Activated T-cell treated with anti-CD3 and anti-CD28 coated beads, Interleukin-2, amount 50 U/mL, for 24 hours (primary cell): ENCODE measurements around the gene ERI2.
"Not testable (repeated sequence)": the region's sequence is repeated elsewhere in the genome, so short reads cannot be mapped to it uniquely, and the experiment has no call there.

ENCODE experiments used
- DNase-seq: peaks from one replicate; pipeline ENCODE4 v3.0.0-alpha.2; 2020
- H3K27ac Mint-ChIP-seq: 2 replicates; pipeline ENCODE4 v1.8.0; 2020; ENCODE audit warnings: mild to moderate bottlenecking, mixed read lengths
- H3K27me3 Mint-ChIP-seq: 2 replicates; pipeline ENCODE4 v1.8.0; 2020; ENCODE audit warnings: mixed read lengths
- H3K36me3 Mint-ChIP-seq: 2 replicates; pipeline ENCODE4 v1.8.0; 2020; ENCODE audit warnings: low read depth, mixed read lengths
- H3K4me1 Mint-ChIP-seq: 2 replicates; pipeline ENCODE4 v1.8.0; 2020; ENCODE audit warnings: low read depth, mixed read lengths
- H3K4me3 Mint-ChIP-seq: 2 replicates; pipeline ENCODE4 v1.8.0; 2020; ENCODE audit warnings: mild to moderate bottlenecking, moderate library complexity, mixed read lengths
- H3K9me3 Mint-ChIP-seq: 2 replicates; pipeline ENCODE4 v1.8.0; 2020; ENCODE audit warnings: mixed read lengths

Gene ERI2

DNA sequence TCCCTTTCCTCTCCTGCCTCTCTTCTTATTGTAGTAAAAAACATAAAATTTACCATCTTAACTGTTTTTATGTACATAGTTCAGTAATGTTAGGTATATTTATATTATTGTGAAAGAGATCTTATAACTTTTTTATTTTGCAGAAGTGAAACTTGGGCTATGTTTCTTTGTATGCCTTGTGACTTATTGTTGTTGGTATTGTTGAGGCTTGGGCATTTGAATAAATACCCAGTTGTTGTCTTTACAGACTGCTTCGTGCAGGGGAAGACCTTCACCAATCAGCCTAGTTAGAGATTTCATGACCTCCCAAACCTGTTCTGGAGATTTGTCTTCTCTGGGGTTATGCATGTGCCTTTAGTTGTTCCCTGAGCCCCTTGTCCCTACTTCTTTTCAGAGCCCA is 32.0 kb upstream of the ERI2 start:
- no peak overlapping the region for H3K27ac Mint-ChIP-seq
- H3K4me1 Mint-ChIP-seq = peaks cover 4% of the 10 kb centered on the region
- no peak overlapping the region for H3K4me3 Mint-ChIP-seq
- H3K27me3 Mint-ChIP-seq = no peaks in the 10 kb centered on the region
- H3K36me3 Mint-ChIP-seq = peaks cover 49% of the 10 kb centered on the region
- DNase-seq = no peak
- H3K9me3 Mint-ChIP-seq = peaks cover 6% of the 10 kb centered on the region

- no peak overlapping the region for H3K27ac Mint-ChIP-seq
- peaks cover 45% of the 10 kb centered on the region for H3K36me3 Mint-ChIP-seq
- no peak for DNase-seq
- H3K4me1 Mint-ChIP-seq = no peaks in the 10 kb centered on the region
- H3K4me3 Mint-ChIP-seq = no peak overlapping the region
- no peaks in the 10 kb centered on the region for H3K27me3 Mint-ChIP-seq
- peaks cover 6% of the 10 kb centered on the region for H3K9me3 Mint-ChIP-seq
Observed at GRCh38 chr16:20833086-20833485, 26.8 kb upstream of the ERI2 start.

DNA sequence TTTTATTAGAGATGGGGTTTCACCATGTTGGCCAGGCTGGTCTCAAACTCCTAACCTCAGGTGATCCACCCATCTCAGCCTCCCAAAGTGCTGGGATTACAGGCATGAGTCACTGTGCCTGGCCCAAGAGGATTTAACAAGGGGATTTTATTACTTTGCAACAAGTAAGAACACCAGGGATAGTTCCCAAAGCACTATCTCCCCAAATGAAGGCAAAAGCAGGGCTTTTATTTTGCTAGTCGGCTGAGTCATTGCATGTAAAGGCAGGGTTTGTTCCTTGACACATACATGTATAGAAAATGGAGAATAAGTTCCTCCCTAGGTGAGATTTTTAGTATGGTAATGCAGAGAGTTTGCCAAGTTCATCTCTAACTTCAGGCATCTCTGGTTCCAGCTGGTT is 24.1 kb upstream of the ERI2 start:
- Mint-ChIP-seq H3K27me3 (no peaks in the 10 kb centered on the region), H3K4me3 (no peak overlapping the region), H3K36me3 (peaks cover 28% of the 10 kb centered on the region), H3K27ac (no peak overlapping the region), H3K9me3 (peaks cover 2% of the 10 kb centered on the region), H3K4me1 (no peaks in the 10 kb centered on the region)
- DNase-seq = no peak

- Mint-ChIP-seq H3K27ac (no peak overlapping the region), H3K4me1 (no peaks in the 10 kb centered on the region), H3K4me3 (no peak overlapping the region), H3K36me3 (peaks cover 22% of the 10 kb centered on the region), H3K9me3 (no peaks in the 10 kb centered on the region), H3K27me3 (no peaks in the 10 kb centered on the region)
- no peak for DNase-seq
Observed at GRCh38 chr16:20829536-20829935, 23.3 kb upstream of the ERI2 start.

GRCh38 chr16:20826039-20826566 is 19.8 kb upstream of the ERI2 start:
- Mint-ChIP-seq H3K4me3 (no peak overlapping the region), H3K4me1 (peaks cover 10% of the 10 kb centered on the region), H3K36me3 (peaks cover 20% of the 10 kb centered on the region), H3K27me3 (no peaks in the 10 kb centered on the region), H3K27ac (no peak overlapping the region), H3K9me3 (no peaks in the 10 kb centered on the region)
- no peak for DNase-seq

- DNase-seq = no peak
- Mint-ChIP-seq H3K27me3 (no peaks in the 10 kb centered on the region), H3K9me3 (no peaks in the 10 kb centered on the region), H3K27ac (no peak overlapping the region), H3K4me3 (no peak overlapping the region), H3K36me3 (peaks cover 16% of the 10 kb centered on the region), H3K4me1 (peaks cover 10% of the 10 kb centered on the region)
Observed at GRCh38 chr16:20822521-20823325, 16.5 kb upstream of the ERI2 start.

DNA sequence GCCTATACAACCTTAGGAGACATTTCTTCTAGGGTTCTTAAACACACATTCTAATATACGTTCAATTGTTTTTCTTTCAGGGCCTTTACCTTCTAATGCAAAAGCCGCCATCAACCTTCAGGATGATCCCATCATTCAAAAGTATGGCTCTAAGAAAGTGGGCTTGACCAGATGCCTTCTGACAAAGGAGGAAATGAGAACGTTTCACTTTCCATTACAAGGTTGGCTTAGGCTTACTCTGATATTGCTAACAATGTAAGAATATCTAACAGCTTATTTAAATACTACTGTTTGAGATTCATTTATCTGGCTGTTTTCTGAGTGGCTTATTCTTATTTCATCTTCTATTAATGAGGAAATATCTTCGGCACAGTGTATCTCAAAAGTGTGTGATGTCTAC is 15.4 kb upstream of the ERI2 start:
- Mint-ChIP-seq H3K27ac (no peak overlapping the region), H3K4me3 (no peak overlapping the region)
- DNase-seq = no peak

DNA sequence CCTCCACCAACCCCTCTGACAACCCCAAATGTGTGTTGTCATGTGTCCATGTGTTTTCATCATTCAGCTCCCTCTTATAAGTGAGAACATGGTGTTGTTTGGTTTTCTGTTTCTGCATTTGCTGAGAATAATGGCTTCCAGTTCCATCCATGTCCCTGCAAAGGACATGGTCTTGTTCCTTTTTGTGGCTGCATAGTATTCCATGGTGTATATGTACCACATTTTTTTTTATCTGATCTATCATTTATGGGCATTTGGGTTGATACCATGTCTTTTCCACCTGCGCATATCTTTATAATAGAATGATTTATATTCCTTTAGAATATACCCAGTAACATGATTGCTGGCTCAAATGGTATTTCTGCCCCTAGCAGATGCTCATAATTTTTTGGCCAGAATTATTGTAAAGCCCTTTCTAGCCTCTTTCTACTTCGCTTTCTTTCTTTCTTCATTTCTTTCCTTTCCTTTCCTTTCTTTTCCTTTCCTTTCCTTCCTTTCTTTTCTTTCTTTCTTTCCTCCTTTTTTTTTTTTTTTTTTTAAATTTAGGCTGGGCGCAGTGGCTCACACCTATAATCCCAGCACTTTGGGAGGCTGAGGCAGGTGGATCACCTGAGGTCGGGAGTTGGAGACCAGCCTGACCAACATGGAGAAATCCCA is 12.8 kb upstream of the ERI2 start:
- Mint-ChIP-seq H3K9me3 (no peaks in the 10 kb centered on the region), H3K4me1 (peaks cover 18% of the 10 kb centered on the region), H3K4me3 (no peak overlapping the region), H3K27ac (no peak overlapping the region), H3K36me3 (peaks cover 16% of the 10 kb centered on the region), H3K27me3 (no peaks in the 10 kb centered on the region)
- no peak for DNase-seq

More for the DNA sequence above, 15.4 kb upstream of the ERI2 start:
- H3K36me3 Mint-ChIP-seq = peaks cover 15% of the 10 kb centered on the region
- H3K9me3 Mint-ChIP-seq = no peaks in the 10 kb centered on the region
- peaks cover 10% of the 10 kb centered on the region for H3K4me1 Mint-ChIP-seq
- H3K27me3 Mint-ChIP-seq = no peaks in the 10 kb centered on the region

DNA sequence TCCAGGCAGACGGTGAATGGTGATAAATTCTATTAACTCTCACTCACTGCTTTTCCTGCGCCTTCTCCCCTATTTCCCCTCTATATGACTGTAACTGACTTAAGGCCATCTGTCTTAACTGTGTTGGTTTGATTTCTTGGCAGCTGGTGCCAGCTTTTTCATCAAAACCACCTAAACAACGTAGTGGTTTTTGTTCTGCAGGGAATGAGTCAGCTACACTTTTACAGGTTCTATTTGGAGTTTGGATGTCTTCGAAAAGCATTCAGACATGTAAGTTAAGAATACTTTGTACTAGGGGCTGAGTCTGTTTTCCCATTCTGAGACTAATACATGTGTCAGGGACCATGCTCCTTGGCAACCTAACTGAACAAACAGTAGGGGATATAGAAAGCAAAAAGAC is 8.5 kb upstream of the ERI2 start:
- H3K4me3 Mint-ChIP-seq = no peak overlapping the region
- no peak for DNase-seq
- no peak overlapping the region for H3K27ac Mint-ChIP-seq
- peaks cover 9% of the 10 kb centered on the region for H3K4me1 Mint-ChIP-seq
- H3K36me3 Mint-ChIP-seq = peaks cover 10% of the 10 kb centered on the region
- no peaks in the 10 kb centered on the region for H3K9me3 Mint-ChIP-seq
- H3K27me3 Mint-ChIP-seq = no peaks in the 10 kb centered on the region

GRCh38 chr16:20812510-20812909 is 6.2 kb upstream of the ERI2 start:
- no peak overlapping the region for H3K27ac Mint-ChIP-seq
- H3K27me3 Mint-ChIP-seq = no peaks in the 10 kb centered on the region
- peaks cover 14% of the 10 kb centered on the region for H3K36me3 Mint-ChIP-seq
- no peak for DNase-seq
- no peak overlapping the region for H3K4me3 Mint-ChIP-seq
- no peaks in the 10 kb centered on the region for H3K9me3 Mint-ChIP-seq
- H3K4me1 Mint-ChIP-seq = peaks cover 15% of the 10 kb centered on the region

- H3K27ac Mint-ChIP-seq = no peak overlapping the region
- H3K4me1 Mint-ChIP-seq = peaks cover 19% of the 10 kb centered on the region
- no peaks in the 10 kb centered on the region for H3K9me3 Mint-ChIP-seq
- peaks cover 17% of the 10 kb centered on the region for H3K36me3 Mint-ChIP-seq
- H3K4me3 Mint-ChIP-seq = no peak overlapping the region
- H3K27me3 Mint-ChIP-seq = no peaks in the 10 kb centered on the region
- DNase-seq = no peak
Observed at GRCh38 chr16:20811889-20812439, 5.7 kb upstream of the ERI2 start.

DNA sequence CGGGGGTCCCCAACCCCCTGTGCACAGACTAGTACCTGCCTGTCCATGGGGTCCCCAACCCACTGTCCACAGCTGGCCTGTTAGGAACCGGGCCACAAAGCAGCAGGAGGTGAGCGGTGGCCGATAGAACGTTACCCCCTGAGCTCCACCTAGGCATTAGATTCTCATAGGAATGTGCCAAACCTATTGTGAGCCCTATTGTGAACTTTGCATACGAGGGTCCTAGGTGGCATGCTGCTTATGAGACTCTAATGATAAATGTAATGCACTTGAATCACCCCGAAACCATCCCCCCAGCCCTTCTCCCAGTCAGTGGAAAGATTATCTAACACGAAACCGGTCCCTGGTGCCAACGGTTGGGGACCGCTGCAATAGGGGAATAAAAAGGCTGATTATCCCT is 1.6 kb upstream of the ERI2 start:
- H3K27ac Mint-ChIP-seq = peak overlapping the region; percentile 95
- H3K4me1 Mint-ChIP-seq = peaks cover 21% of the 10 kb centered on the region
- H3K9me3 Mint-ChIP-seq = no peaks in the 10 kb centered on the region

DNA sequence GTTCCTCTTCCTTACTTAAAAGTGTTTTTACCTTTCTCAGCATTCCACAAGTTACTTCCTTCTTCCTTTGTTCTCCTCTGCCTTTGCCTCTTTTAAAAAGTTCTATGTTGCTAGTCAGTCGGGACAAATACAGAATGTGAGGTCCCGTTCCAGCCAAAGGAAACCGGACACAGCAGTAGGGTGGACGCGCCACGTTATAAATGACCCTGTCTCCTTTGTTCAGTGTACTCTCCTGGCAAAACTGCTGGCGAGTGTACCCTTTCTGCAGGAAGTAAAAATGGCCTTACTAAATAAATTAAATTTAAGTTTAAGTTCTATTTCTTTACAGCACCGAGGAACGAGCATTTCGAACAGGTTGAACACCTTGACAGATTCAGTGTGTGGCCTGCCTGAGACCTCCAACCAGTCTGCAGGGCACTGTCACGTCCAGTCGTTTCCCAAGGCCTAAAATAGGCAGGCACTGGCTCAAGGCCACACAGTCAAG is 546 bp downstream of the ERI2 start:
- Mint-ChIP-seq H3K36me3 (peaks cover 23% of the 10 kb centered on the region), H3K4me1 (peaks cover 21% of the 10 kb centered on the region), H3K4me3 (peak overlapping the region; percentile 93), H3K27ac (peak overlapping the region; percentile 95)
- H3K27me3 Mint-ChIP-seq, H3K9me3 Mint-ChIP-seq, DNase-seq: not testable (repeated sequence)

More for the DNA sequence above, 1.6 kb upstream of the ERI2 start:
- peak overlapping the region; percentile 93 for H3K4me3 Mint-ChIP-seq
- no peak for DNase-seq
- no peaks in the 10 kb centered on the region for H3K27me3 Mint-ChIP-seq
- peaks cover 19% of the 10 kb centered on the region for H3K36me3 Mint-ChIP-seq

DNA sequence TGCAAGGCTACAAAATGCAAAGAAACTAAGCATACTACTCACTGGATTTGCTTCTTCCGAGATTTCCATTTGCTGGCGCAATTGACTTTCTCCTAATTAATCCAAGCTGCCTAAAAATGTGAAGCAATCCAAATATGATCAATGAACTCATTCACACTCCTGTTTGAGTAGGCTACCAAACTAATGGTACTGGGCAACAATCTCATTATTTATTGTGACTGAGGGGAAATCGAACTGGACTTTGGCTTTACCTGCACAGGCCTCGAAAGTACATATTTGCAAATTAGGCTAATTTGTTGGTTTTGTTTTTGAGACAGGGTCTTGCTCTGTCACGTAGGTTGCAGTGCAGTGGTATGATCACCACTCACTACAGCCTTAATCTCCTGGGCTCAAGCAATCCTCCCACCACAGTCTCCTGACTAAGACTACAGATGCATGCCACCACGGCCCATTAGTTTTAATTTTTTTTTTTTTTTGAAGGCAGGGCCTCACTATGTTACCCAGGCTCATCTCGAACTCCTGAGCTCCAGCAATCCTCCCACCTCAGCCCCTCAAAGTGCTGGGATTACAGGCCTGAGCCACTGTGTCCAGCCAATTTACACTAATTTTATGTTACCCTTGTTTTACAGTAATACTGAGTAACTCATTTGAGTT is 2.6 kb downstream of the ERI2 start:
- H3K9me3 Mint-ChIP-seq = no peaks in the 10 kb centered on the region
- H3K4me3 Mint-ChIP-seq = no peak overlapping the region
- H3K36me3 Mint-ChIP-seq = peaks cover 36% of the 10 kb centered on the region
- H3K27me3 Mint-ChIP-seq = no peaks in the 10 kb centered on the region
- no peak overlapping the region for H3K27ac Mint-ChIP-seq
- H3K4me1 Mint-ChIP-seq = peaks cover 26% of the 10 kb centered on the region
- no peak for DNase-seq
